ENCODE data around the gene CISTR. TPM values are rescaled to one million over a fixed set of nuclear protein-coding genes. Genes with fewer than 3 reads are reported as not detected.

CISTR gene
- total and polyA plus RNA-seq, 2 experiments from 2014 or later = not detected

DNA sequence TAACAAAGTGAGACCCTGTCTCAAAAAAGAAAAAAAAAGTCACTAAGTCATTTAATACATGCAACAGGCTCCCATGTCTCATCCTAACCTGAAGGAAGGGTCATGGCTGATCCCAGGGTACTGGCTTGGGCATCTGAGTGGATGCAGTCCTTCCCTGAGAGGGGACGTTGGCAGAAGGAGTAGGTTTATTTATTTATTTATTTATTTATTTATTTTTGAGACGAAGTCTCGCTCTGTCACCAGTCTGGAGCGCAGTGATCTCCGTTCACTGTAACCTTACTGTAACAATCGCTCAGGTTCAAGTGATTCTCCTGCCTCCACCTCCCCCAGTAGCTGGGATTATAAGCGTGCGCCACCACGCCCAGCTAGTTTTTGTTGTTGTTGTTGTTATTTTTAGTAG is 17.4 kb downstream of the CISTR start:
- Mint-ChIP-seq H3K4me1 (peaks cover 12% of the 10 kb centered on the region), H3K9me3 (peaks cover 2% of the 10 kb centered on the region; the same call in 2 of the 3 replicates), H3K27me3 (ENCODE audit: insufficient read depth, low read depth, poor library complexity) (peaks cover 46% of the 10 kb centered on the region), H3K4me3 (no peak overlapping the region), H3K36me3 (ENCODE audit: low read depth) (no peaks in the 10 kb centered on the region), H3K27ac (no peak overlapping the region)
- Histone ChIP-seq H3K9me2 (ENCODE audit: insufficient read depth) (no peaks in the 10 kb centered on the region), H3K79me2 (replicated peaks; ENCODE audit: insufficient read depth) (no peaks in the 10 kb centered on the region), H3K27me3 (ENCODE audit: insufficient read depth) (peaks cover 57% of the 10 kb centered on the region), H3K27ac (ENCODE audit: low read depth) (no peak overlapping the region), H2AFZ (no peak overlapping the region), H3K4me2 (no peak overlapping the region), H3K36me3 (ENCODE audit: insufficient read depth) (no peaks in the 10 kb centered on the region), H3K4me1 (ENCODE audit: insufficient read depth) (peaks cover 7% of the 10 kb centered on the region; the same call in 1 of the 2 replicates), H4K20me1 (replicated peaks; ENCODE audit: insufficient read depth) (no peaks in the 10 kb centered on the region), H3F3A (replicated peaks; ENCODE audit: low read depth) (no peaks in the 10 kb centered on the region), H3K4me3 (no peak overlapping the region)
- DNase-seq (ENCODE audit: low spot score) (no peak), ATAC-seq (no peak)
- TF ChIP-seq ZNF114 (CRISPR knock-in tag; IDR thresholded peaks at IDR 0.05) (no peak), POLR2AphosphoS5 (IDR thresholded peaks at IDR 0.05; ENCODE audit: low read depth) (no peak), CREB1 (CRISPR knock-in tag; IDR thresholded peaks at IDR 0.05; ENCODE audit: low read depth) (no peak)

DNA sequence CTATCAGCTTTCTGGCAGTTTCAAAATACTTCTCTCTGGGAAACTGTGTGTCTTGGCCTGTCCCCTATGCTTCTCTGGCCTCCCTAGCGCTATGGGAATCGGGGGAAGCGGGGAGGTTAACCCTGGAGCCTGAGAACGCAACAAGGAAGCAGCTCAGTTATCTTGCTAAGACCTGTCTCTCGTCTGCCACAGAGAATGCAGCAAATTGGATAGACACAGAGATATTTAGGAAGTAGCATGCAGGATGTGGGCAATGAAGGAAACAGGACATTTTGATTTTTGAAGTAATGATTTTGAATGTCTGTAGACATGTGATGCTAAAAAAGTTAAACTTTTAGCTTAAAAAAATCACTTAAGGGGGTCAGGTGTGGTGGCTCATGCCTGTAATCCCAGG is 18.0 kb downstream of the CISTR start:
- Mint-ChIP-seq H3K9me3 (peaks cover 2% of the 10 kb centered on the region; the same call in 2 of the 3 replicates), H3K36me3 (ENCODE audit: low read depth) (no peaks in the 10 kb centered on the region), H3K27me3 (ENCODE audit: insufficient read depth, low read depth, poor library complexity) (peaks cover 46% of the 10 kb centered on the region), H3K4me1 (peaks cover 7% of the 10 kb centered on the region), H3K4me3 (no peak overlapping the region), H3K27ac (no peak overlapping the region)
- peaks cover 50% of the 10 kb centered on the region for H3K27me3 ChIP-seq (ENCODE audit: insufficient read depth)
- no peaks in the 10 kb centered on the region for H3K9me2 ChIP-seq (ENCODE audit: insufficient read depth)
- H3K79me2 ChIP-seq (replicated peaks; ENCODE audit: insufficient read depth) = no peaks in the 10 kb centered on the region
- no peak for DNase-seq (ENCODE audit: low spot score)
- H3K36me3 ChIP-seq (ENCODE audit: insufficient read depth) = no peaks in the 10 kb centered on the region
- no peak; the same call in 2 of the 3 replicates for ATAC-seq
- H3K4me1 ChIP-seq (ENCODE audit: insufficient read depth) = peaks cover 5% of the 10 kb centered on the region; the same call in 1 of the 2 replicates
- H3K4me3 ChIP-seq = no peak overlapping the region
- no peak overlapping the region for H3K27ac ChIP-seq (ENCODE audit: low read depth)
- H2AFZ ChIP-seq = no peak overlapping the region; the same call in 1 of the 2 replicates
- no peak overlapping the region for H3K4me2 ChIP-seq
- H4K20me1 ChIP-seq (replicated peaks; ENCODE audit: insufficient read depth) = no peaks in the 10 kb centered on the region
- no peaks in the 10 kb centered on the region for H3F3A ChIP-seq (replicated peaks; ENCODE audit: low read depth)
- TF ChIP-seq, protein P1, sequence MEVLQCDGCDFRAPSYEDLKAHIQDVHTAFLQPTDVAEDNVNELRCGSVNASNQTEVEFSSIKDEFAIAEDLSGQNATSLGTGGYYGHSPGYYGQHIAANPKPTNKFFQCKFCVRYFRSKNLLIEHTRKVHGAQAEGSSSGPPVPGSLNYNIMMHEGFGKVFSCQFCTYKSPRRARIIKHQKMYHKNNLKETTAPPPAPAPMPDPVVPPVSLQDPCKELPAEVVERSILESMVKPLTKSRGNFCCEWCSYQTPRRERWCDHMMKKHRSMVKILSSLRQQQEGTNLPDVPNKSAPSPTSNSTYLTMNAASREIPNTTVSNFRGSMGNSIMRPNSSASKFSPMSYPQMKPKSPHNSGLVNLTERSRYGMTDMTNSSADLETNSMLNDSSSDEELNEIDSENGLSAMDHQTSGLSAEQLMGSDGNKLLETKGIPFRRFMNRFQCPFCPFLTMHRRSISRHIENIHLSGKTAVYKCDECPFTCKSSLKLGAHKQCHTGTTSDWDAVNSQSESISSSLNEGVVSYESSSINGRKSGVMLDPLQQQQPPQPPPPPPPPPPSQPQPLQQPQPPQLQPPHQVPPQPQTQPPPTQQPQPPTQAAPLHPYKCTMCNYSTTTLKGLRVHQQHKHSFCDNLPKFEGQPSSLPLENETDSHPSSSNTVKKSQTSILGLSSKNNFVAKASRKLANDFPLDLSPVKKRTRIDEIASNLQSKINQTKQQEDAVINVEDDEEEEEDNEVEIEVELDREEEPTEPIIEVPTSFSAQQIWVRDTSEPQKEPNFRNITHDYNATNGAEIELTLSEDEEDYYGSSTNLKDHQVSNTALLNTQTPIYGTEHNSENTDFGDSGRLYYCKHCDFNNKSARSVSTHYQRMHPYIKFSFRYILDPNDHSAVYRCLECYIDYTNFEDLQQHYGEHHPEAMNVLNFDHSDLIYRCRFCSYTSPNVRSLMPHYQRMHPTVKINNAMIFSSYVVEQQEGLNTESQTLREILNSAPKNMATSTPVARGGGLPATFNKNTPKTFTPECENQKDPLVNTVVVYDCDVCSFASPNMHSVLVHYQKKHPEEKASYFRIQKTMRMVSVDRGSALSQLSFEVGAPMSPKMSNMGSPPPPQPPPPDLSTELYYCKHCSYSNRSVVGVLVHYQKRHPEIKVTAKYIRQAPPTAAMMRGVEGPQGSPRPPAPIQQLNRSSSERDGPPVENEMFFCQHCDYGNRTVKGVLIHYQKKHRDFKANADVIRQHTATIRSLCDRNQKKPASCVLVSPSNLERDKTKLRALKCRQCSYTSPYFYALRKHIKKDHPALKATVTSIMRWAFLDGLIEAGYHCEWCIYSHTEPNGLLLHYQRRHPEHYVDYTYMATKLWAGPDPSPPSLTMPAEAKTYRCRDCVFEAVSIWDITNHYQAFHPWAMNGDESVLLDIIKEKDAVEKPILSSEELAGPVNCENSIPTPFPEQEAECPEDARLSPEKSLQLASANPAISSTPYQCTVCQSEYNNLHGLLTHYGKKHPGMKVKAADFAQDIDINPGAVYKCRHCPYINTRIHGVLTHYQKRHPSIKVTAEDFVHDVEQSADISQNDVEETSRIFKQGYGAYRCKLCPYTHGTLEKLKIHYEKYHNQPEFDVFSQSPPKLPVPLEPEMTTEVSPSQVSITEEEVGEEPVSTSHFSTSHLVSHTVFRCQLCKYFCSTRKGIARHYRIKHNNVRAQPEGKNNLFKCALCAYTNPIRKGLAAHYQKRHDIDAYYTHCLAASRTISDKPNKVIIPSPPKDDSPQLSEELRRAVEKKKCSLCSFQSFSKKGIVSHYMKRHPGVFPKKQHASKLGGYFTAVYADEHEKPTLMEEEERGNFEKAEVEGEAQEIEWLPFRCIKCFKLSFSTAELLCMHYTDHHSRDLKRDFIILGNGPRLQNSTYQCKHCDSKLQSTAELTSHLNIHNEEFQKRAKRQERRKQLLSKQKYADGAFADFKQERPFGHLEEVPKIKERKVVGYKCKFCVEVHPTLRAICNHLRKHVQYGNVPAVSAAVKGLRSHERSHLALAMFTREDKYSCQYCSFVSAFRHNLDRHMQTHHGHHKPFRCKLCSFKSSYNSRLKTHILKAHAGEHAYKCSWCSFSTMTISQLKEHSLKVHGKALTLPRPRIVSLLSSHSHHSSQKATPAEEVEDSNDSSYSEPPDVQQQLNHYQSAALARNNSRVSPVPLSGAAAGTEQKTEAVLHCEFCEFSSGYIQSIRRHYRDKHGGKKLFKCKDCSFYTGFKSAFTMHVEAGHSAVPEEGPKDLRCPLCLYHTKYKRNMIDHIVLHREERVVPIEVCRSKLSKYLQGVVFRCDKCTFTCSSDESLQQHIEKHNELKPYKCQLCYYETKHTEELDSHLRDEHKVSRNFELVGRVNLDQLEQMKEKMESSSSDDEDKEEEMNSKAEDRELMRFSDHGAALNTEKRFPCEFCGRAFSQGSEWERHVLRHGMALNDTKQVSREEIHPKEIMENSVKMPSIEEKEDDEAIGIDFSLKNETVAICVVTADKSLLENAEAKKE (CRISPR knock-in tag; IDR thresholded peaks at IDR 0.05) = no peak
- no peak for TF ChIP-seq ZNF114 (CRISPR knock-in tag; IDR thresholded peaks at IDR 0.05)
- TF ChIP-seq, protein P2, sequence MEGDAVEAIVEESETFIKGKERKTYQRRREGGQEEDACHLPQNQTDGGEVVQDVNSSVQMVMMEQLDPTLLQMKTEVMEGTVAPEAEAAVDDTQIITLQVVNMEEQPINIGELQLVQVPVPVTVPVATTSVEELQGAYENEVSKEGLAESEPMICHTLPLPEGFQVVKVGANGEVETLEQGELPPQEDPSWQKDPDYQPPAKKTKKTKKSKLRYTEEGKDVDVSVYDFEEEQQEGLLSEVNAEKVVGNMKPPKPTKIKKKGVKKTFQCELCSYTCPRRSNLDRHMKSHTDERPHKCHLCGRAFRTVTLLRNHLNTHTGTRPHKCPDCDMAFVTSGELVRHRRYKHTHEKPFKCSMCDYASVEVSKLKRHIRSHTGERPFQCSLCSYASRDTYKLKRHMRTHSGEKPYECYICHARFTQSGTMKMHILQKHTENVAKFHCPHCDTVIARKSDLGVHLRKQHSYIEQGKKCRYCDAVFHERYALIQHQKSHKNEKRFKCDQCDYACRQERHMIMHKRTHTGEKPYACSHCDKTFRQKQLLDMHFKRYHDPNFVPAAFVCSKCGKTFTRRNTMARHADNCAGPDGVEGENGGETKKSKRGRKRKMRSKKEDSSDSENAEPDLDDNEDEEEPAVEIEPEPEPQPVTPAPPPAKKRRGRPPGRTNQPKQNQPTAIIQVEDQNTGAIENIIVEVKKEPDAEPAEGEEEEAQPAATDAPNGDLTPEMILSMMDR (conservative IDR thresholded peaks at IDR 0.05; ENCODE audit: low read depth in 2 of 2) = no peak
- TF ChIP-seq CREB1 (CRISPR knock-in tag; IDR thresholded peaks at IDR 0.05; ENCODE audit: low read depth) = no peak
- TF ChIP-seq EZH2 (IDR thresholded peaks at IDR 0.05; ENCODE audit: low read depth, unreplicated experiment) = no peak
- TF ChIP-seq EZH2phosphoT487 (IDR thresholded peaks at IDR 0.05; ENCODE audit: unreplicated experiment) = no peak
- TF ChIP-seq, protein P3, sequence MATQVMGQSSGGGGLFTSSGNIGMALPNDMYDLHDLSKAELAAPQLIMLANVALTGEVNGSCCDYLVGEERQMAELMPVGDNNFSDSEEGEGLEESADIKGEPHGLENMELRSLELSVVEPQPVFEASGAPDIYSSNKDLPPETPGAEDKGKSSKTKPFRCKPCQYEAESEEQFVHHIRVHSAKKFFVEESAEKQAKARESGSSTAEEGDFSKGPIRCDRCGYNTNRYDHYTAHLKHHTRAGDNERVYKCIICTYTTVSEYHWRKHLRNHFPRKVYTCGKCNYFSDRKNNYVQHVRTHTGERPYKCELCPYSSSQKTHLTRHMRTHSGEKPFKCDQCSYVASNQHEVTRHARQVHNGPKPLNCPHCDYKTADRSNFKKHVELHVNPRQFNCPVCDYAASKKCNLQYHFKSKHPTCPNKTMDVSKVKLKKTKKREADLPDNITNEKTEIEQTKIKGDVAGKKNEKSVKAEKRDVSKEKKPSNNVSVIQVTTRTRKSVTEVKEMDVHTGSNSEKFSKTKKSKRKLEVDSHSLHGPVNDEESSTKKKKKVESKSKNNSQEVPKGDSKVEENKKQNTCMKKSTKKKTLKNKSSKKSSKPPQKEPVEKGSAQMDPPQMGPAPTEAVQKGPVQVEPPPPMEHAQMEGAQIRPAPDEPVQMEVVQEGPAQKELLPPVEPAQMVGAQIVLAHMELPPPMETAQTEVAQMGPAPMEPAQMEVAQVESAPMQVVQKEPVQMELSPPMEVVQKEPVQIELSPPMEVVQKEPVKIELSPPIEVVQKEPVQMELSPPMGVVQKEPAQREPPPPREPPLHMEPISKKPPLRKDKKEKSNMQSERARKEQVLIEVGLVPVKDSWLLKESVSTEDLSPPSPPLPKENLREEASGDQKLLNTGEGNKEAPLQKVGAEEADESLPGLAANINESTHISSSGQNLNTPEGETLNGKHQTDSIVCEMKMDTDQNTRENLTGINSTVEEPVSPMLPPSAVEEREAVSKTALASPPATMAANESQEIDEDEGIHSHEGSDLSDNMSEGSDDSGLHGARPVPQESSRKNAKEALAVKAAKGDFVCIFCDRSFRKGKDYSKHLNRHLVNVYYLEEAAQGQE (IDR thresholded peaks at IDR 0.05; ENCODE audit: unreplicated experiment) = no peak

Data from GM23338 (cell line).